HepG2 (cell line): ENCODE data around the gene PGS1. TPM values are rescaled to one million over a fixed set of nuclear protein-coding genes. Genes with fewer than 3 reads are reported as not detected.

Source experiments
- ELF4 ChIP-seq: sonication (generic); formaldehyde crosslinking; IDR thresholded peaks from 2 replicates; pipeline ENCODE4 v1.5.0; 2020; ENCODE audit warnings: missing genetic modification reagents, mild to moderate bottlenecking, moderate library complexity, borderline replicate concordance
- KIAA2018 ChIP-seq: sonication (generic); formaldehyde crosslinking; IDR thresholded peaks from 2 replicates; pipeline ENCODE4 v1.5.0; 2020; ENCODE audit warnings: mild to moderate bottlenecking, missing genetic modification reagents, borderline replicate concordance
- TBL1XR1 ChIP-seq: fragments of 150-350 bp; IDR thresholded peaks from 2 replicates; pipeline ENCODE4 v1.6.1; 2014; ENCODE audit warnings: borderline replicate concordance, low read length; ENCODE audit not compliant: partially characterized antibody
- U2AF2 ChIP-seq: fragments of 200-400 bp; formaldehyde crosslinking; IDR thresholded peaks from 2 replicates; pipeline ENCODE4 v1.6.1; 2017; ENCODE audit warnings: low read depth, mild to moderate bottlenecking, low read length
- ZBTB39 ChIP-seq: sonication (generic); formaldehyde crosslinking; IDR thresholded peaks from 2 replicates; pipeline ENCODE4 v1.5.0; 2020; ENCODE audit warnings: missing genetic modification reagents
- ZBTB40 ChIP-seq, 2 experiments: fragments of 450-650 bp in 1 of 2; sonication (generic) in 1 of 2; formaldehyde crosslinking in 1 of 2; IDR thresholded peaks; 2 replicates each; pipeline versions ENCODE4 v1.6.1 to v1.8.0; 2016 to 2022; ENCODE audit warnings: antibody characterized with exemption in 1 of 2, mild to moderate bottlenecking in 1 of 2, missing genetic modification reagents in 1 of 2
- ZNF569 ChIP-seq: sonication (generic); formaldehyde crosslinking; IDR thresholded peaks from 2 replicates; pipeline ENCODE4 v1.5.0; 2020; ENCODE audit warnings: mild to moderate bottlenecking, missing genetic modification reagents, moderate library complexity, borderline replicate concordance
- polyA plus RNA-seq, 8 experiments: library from polyadenylated mRNA; depleted of rRNA in 3 of 8; stranded (reverse) in 7 of 8; unstranded in 1 of 8; fragments of >200 nt; fragmentation: Illumina TruSeq in 4 of 8; extraction: Trizol in 4 of 8; gene quantifications; 2 replicates each; pipeline versions ENCODE4 v1.2.1 to v1.2.3, GENCODE V29; 2011 to 2016; ENCODE audit warnings: low read depth in 4 of 8, missing spikeins in 1 of 8, mixed read lengths in 1 of 8; ENCODE audit not compliant: insufficient read depth in 1 of 8
- total RNA-seq, 5 experiments: library from RNA; depleted of rRNA; stranded (reverse); fragments of >200 nt; fragmentation: Illumina TruSeq; extraction: Trizol; gene quantifications; 2 replicates each; pipeline ENCODE4 v1.2.3, GENCODE V29; 2016; ENCODE audit warnings: low read depth in 1 of 5

PGS1 gene
- total and polyA plus RNA-seq, 2 of the 13 experiments (the other 11 are each of a cell fraction or from before 2014, with no cell fraction given): 25.9 to 31.5 TPM

GRCh38 chr17:78399693-78400144, 21.3 kb downstream of the PGS1 start (continued):
- TF ChIP-seq ZBTB40 (IDR thresholded peaks at IDR 0.05) (no peak), ZBTB40 (CRISPR knock-in tag; IDR thresholded peaks at IDR 0.05) (peak; percentile 85; the same call in 1 of the 2 replicates), KIAA2018 (no peak), ELF4 (CRISPR knock-in tag) (no peak), ZNF569 (no peak), U2AF2 (no peak), ZBTB39 (CRISPR knock-in tag) (no peak), TBL1XR1 (peak; percentile 82)
